ENCODE results near the gene FBXO2. TPM values are rescaled to one million over a fixed set of nuclear protein-coding genes. Genes with fewer than 3 reads are reported as not detected.

The FBXO2 gene
- total RNA-seq, 2 experiments from 2014 or later, result 1.8 to 2.5 TPM

DNA sequence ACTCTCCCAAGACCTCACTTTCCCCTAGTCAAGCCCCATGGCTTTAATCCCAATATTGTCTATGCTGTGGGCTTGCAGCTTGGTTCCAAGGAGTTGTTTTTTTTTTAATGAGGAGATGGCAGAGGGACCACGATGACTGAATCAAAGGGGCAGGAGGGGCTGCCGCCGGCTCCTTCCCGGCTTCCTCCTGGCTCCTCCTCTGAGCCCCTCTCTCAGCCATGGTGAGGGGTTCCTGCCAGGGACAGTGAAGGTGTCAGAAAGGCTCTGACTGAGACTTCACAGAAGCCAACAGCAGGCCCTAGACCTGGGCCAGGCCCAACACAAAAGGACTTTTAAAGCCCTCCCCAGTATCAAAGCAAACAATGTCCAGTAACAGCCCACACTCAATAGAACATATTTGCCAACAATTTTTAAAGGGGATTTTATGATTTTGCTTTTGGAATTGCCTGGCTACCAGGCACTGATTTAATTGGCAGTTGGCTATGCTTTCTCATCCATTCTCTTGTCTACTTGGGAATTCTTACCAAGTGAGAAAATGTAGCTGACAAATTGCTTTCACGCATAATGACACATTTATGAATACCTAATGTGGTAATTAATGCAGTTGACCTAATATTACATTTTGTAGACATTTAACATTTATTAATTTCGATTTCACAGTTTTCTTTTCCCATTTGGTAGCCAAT, 54.2 kb downstream of the FBXO2 start:
- intact Hi-C loops (cut with micrococcal nuclease), result no loop called here
- Mint-ChIP-seq H3K27ac (no peak overlapping the region), H3K36me3 (no peaks in the 10 kb centered on the region), H3K9me3 (no peaks in the 10 kb centered on the region), H3K4me1 (ENCODE audit: low read depth) (no peaks in the 10 kb centered on the region), H3K4me3 (no peak overlapping the region), H3K27me3 (peaks cover 7% of the 10 kb centered on the region)
- no peak for DNase-seq
- CTCF ChIA-PET, result no interaction called here
- POLR2A ChIA-PET, result no interaction called here

DNA sequence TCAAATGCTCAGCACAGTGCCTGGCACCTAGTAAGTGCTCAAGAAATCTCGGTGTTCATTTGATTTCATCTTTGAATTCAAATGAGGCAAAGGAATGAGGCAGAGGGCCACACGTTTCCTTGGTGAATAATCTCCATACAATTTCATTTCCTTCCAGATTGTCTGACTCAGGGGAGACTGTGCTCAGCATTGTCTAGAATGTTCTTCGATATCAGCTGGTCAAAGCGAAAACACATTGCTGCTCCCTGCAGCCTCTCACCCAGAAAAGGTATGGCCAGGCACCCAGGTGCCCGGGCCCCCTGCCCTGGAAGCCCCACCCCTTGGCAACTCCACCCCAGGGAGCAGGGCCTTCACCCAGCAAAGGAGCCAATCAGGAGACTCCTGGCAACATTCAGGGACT, 55.8 kb downstream of the FBXO2 start:
- Mint-ChIP-seq H3K36me3 (no peaks in the 10 kb centered on the region), H3K4me3 (no peak overlapping the region), H3K27ac (no peak overlapping the region), H3K9me3 (no peaks in the 10 kb centered on the region), H3K27me3 (peaks cover 11% of the 10 kb centered on the region), H3K4me1 (ENCODE audit: low read depth) (no peaks in the 10 kb centered on the region)
- ChIA-PET POLR2A (no interaction called here), CTCF (no interaction called here)
- intact Hi-C loops (cut with micrococcal nuclease), result no loop called here
- DNase-seq, result no peak

Other genes with a start within 250 kb of the FBXO2 start
- under 1 TPM; 0.07 to 0.21 TPM for gene DISP3, start 175.3 kb downstream of the FBXO2 start, total RNA-seq
- 10 to 100 TPM; 16.8 to 18.6 TPM for gene FBXO44, start 448 bp upstream of the FBXO2 start, total RNA-seq
- 10 to 100 TPM; 14.1 to 15.1 TPM for gene FBXO6, start 9.8 kb upstream of the FBXO2 start, total RNA-seq
- 10 to 100 TPM; 88.5 to 93.2 TPM for gene MAD2L2, start 26.7 kb upstream of the FBXO2 start, total RNA-seq
- gene DRAXIN, start 37.3 kb upstream of the FBXO2 start, total RNA-seq, result under 1 TPM; 0.05 to 0.07 TPM
- 10 to 100 TPM; 16.5 to 18.0 TPM for gene AGTRAP, start 81.7 kb upstream of the FBXO2 start, total RNA-seq
- gene C1orf167, start 107.8 kb upstream of the FBXO2 start, total RNA-seq, result not detected
- 10 to 100 TPM; 12.8 to 13.3 TPM for gene MTHFR, start 151.5 kb upstream of the FBXO2 start, total RNA-seq
- 10 to 100 TPM; 11.3 to 11.6 TPM for gene CLCN6, start 151.8 kb upstream of the FBXO2 start, total RNA-seq
- gene NPPA, start 193.4 kb upstream of the FBXO2 start, total RNA-seq, result not detected
- gene NPPB, start 204.5 kb upstream of the FBXO2 start, total RNA-seq, result not detected